Measurements from ENCODE around the gene ATXN7L3.

Gene ATXN7L3

DNA sequence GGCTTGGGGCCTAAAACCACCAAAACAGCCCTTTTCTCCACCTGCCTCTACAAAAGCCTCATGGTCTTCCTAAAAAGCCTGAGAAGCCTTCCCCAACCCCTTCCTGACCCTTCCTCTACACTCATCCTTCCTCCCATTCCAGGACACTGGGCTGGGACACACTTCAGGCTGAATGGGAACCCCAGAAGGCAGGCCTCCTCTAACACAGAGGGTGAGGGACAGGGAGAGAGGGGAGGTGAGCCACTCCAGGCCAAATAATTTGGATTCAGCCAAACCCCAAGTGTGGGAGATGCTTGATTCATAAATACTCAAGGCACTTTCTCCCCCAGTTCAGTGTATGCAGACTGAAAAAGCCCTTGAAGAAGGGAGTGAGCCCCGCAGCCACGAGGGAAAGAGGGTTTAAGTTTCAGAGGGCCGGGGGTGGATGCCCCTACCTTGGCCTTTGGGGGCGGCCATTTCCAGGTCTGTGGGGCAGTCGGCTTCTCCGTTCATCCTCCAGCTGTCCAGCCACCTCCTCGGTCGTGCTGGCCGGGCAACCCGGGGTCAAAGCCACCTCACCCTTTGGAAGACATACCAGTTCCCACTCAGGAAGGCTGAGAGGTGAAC is 18.2 kb upstream of the ATXN7L3 start:
- no peak for DNase-seq

GRCh38 chr17:44216694-44217093 is 17.0 kb upstream of the ATXN7L3 start:
- no peak for DNase-seq

DNA sequence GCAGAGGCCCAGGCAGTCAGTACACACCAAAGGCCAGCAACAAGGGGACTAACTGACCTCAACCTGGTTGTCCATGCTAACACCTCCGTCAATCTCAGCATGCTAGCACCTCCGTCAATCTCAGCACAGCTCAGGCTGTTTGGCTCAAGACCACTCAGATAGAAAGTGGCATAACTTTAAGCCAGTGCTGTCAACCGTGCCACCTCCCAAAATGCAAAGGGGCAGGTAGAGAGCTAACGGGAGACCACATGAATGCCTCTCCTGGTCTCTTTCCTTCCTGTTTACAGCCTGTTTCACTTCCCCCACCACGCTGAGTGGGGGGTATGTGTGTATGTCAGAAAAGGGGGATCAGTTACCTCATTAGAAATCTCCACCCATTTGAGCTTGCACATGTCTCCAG is 16.5 kb upstream of the ATXN7L3 start:
- DNase-seq = no peak

DNA sequence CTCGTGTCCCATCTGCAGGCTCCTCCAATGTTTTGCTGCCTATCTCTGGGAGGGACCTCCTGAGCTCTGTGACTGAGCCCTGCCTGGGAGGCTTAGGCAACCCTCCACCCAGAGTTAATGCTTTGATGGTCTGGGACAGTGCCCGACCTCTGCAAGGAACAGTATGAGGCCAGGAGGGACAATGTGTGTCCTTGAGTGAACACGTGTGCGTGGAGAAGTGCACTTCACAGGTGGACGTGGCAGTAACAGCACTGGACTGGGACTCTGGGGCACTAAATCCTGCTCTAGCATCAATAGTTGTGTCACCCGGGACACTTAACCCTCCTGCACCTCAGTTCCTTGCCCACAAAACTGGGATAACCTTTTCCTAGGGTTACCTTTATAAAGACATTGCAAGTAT is 15.2 kb upstream of the ATXN7L3 start:
- DNase-seq = no peak

DNA sequence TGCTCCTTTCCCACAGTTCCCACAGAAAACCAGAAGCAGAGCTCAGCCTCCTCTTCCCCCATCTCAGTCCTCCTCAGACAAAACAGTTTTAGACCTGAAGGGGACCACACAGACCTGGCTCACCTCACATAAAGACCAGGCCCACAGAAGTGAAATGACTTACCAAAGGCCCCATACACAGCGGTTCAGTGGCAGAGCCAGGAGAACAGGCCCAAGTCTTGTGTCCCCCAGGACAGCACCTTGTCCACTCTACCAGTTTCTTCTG is 14.5 kb upstream of the ATXN7L3 start:
- no peak for DNase-seq

DNA sequence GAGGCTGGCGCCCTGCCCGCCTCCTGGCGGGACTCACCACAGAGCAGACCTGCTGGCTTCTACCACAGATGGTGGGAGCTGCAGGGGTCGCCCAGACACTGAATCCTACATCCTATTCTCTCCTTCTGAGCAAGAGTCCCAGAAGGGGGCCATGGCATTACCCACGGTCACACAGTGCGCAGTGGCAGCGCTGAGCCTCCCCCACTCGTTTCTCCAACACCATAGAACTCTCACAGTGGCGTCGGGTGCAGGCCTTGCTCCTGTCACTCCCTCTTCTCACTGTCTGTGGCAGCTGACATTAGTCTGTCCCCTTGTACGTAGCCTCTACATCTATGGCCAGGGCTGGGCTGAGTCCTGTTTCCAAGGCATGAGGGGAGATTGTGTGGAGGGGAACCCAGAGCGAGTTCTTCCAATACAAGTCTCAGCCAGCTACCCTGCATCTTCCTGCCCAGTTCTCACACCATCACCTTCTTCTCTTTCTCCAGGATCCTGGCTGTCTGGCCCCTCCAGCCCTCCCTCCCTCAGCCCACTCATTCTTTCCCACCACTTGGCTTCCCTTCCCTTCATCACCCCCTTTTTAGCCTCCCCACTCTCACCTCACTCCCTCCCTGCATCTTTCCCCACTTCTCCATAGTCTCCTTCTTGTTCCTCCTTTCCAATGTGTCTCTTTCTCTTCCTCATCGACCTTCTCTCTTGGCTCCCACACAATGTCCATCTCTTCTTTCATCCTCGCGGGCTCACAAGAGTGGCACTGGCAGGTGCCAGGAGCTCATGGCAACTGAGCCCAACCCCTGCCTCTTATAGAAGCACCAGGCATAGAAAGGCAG is 13.9 kb upstream of the ATXN7L3 start:
- DNase-seq = no peak

- no peak for DNase-seq
Measured at GRCh38 chr17:44212507-44213402, 13.1 kb upstream of the ATXN7L3 start.

DNA sequence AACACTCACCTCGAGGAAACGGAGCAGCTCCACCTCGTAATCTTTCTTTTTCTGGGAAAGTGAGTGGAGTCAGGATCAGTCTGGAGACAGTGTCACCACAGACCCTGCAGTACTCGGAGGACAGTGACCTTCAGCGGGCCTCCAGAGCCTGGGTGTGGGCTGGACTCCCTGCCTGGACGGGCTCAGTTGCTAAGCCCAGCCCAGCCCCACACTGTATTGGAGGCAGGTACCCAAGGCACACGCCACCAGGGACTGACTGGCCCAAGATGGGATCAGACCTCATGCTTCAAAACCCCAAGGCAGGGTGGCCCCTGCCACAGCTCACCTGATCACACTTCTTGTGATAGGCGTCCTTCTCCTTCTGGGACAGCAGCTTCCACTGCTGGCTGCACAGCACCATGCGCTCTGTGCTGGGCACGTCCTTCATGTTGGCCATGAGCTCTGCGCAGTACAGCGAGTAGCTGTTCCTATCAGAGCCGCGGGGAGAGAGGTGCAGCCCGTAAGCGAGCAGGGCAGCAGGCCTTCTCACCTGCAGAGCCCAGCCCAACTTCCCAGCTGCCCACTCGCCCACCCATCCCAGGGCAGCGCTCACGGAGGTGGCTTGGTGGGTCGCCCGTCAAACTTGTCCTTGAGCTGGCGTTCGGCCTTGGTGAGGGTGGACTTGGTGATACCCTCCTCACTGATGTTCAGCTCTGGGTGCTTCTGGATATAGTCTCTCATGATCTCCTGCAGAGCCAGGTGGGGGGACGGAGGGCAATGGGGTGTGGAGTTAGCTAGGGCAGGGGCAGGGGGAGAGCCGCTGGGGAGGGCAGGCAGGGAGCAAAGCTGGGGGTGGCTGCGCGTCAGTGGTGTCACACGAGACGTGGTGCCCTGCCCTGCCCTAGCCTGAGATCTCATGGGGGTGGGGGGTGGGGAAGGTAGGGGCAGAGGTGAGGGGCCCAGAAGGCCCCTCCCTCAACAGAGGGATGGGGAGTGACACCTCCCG is 11.9 kb upstream of the ATXN7L3 start:
- DNase-seq = no peak

- DNase-seq = peak; percentile 88
Measured at GRCh38 chr17:44210342-44211192, 10.9 kb upstream of the ATXN7L3 start.

DNA sequence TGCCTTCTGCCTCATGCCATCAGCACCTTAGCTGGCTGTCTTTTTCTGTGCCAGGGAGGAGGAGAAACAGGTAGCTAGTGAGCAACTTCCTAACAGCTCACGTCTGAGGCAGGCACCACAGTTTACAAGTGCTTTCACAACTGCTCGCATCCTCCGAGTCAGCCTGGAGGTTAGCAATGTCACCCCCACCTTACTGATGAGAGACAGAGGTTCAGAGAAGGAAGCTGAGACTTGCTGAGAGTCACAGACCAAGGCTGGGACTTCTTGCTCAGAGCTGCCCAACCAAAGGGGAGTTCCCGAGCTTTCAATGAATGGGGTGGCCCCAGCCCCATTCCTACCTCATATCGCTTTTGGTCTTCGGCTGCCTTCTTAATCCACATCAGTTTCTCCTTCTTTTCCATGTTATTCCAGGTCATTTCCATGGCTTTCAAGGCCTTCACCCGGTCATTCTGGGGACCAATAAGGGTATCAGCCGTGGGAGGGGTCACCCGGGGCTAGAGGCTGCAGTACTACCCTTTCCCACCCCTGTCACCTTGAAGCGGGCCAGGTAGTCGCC is 10.2 kb upstream of the ATXN7L3 start:
- peak in 1 of 2 donors; percentile 26 for DNase-seq

GRCh38 chr17:44207743-44208142 is 8.1 kb upstream of the ATXN7L3 start:
- no peak for DNase-seq

DNA sequence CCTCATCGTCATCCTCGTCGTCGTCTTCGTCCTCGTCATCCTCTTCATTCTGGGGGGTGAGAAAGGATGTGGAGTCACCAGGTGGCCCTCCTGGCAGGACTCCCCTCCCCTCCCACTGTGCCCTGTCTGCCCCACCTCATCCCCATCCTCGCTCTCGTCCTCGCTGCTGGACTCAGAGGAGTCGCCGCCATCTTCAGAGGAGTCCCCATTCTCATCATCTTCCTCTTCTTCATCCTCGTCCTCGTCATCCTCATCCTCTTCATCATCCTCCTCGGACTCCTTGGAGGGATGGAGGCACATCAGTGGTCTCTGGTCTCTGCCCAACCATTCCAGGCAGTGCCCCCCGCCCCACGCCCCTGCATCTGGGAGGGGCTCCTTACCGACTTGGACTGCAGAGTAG is 7.6 kb upstream of the ATXN7L3 start:
- no peak for DNase-seq

DNA sequence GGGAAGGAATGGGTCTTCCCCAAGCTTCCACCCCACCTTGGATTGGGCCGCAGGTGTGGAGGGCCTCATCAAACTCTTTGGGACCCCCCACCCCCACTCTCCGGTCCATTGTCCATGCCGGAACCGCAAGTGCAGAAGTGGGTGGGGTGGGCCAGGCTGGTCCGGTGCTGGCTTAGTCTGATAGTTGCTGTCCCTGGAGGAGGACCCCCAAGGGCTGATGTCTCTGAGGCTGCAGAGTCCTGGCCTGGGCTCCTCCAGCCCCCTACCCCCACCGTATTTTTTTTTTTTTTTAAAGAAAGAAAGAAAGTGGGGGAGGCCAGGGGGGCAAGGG is 7.1 kb upstream of the ATXN7L3 start:
- no peak for DNase-seq

DNA sequence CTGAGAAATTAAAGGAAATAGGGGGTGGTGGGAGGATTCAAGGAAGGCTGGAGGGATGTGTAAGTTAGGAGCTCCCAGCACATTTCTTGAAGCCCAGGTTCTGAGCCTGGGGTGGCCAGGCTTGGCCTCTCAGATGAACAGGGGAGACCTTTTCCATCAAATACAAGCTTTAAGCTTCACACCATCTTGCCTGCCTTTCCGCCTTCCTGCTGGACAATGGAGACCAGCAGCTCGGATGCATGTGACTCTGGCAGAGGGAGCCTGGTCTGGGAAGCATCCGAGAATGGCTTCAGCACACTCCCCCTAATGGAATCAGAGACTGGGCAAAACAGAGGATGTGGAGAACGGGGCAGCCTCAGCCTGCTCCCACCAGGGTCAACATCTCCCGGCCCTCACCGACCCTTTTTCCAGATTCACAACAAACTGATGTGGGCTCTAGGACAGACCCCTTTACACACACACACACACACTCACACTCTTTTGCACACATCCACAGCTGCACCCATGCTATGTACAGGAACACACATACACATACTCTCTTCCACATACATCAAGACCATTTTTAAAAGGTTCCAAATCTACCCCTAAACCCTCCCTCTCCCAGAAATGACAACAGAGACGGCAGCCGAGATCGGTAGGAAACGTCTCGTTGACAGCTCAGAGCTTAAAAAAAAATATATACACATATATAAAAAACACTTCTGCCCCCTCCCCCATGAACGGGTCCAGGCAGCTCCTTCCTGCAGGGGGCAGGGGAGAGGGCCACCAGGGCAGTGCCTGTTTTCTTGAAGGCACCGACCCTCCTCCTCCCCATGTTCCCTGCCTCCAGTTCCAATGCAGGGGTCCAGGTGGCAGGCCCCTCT is 6.5 kb upstream of the ATXN7L3 start:
- no peak for DNase-seq

DNA sequence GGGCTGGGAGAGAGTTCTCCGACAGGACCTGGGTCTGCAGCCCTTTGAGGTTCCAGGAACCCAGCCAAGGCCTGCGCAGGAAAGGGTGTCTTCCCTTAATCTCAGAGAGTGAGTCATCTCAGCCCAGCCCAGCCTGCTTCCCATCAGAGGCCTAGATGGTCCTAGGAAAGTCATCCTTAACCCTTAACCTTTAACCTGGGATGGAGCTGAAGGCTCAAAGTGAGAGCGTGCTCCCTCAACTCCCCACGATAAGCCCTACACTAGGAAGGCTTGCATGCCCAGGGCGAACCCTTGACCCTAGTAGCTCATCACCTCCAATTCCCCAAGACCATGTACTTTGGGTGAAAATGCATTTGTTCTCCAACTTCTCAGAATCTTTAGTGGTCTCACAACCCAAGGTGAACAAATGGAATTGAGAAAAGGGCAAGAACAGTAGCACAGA is 4.8 kb upstream of the ATXN7L3 start:
- DNase-seq = no peak

DNA sequence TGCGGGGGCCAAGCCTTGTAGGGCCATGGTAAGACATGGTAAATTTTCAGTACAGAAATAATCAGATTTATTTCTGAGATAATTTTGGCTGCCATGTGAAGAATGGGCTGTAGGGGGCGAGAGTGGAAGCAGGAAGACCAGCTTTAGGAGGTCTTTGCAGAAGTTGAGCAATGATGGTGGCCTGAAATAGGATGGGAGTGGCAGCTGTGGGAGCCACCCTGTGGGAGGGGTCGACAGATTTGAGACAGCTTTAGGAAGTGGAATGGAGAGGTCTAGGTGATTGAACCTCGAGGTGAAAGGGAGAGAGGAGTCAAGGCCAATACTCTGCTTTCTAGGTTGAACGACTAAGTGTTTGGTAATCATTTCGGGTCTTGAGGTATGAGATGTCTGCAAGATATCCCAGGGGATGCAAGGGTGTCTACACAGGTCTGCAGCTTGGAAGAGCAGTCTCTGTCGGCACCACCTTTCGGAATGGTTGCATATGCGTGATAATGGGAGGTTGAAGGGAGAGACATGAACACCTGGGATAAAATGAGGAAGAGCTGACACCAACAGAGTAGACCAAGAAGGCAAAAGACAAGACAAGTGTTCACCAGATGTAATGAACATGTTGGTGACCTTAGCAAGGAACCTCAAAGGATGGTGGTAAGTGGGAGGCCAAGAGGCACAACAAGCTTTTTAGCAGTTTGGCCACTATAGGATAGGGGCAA is 4.2 kb upstream of the ATXN7L3 start:
- peak in 1 of 2 donors; percentile 40 for DNase-seq

GRCh38 chr17:44202756-44203155 is 3.1 kb upstream of the ATXN7L3 start:
- DNase-seq = no peak

DNA sequence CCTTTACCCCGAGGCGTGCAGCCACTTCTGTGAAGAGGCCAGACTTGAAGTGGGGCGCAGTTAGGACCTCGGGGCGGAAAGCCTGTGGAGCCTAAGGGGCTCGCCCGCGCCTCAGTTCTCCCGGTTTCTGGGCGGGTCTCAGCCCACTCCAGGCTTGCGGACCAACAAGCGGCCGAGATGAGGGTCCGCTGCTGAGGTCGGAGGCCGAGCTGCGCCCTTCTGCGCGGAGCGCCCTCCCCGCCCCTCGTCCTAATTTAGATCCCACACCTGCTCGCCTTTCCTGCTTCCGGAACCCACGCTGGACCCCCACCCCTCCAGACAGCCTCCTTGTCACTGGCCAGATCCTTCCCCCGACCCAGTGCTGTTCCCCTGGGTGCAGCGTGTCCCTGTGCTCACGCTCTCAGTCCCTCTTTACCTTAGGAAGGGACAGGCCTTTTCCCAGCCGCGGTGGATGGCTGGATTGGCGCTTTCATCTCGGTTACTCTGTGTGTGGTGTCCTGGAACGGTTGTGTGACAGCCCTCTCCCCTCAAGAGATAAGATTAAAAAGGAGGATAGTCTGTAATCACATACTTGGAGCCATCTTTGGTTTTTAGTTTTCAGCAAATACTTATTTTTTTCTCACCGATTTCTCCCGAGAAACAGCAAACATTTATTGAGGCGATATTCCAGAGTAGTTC is 933 bp upstream of the ATXN7L3 start:
- no peak for DNase-seq

Data from activated CD4-positive, alpha-beta T cell treated with anti-CD3 and anti-CD28 coated beads for 4 hours (primary cell).